ENCODE measurements around the gene STIM1. TPM values are rescaled to one million over a fixed set of nuclear protein-coding genes. Genes with fewer than 3 reads are reported as not detected.

The STIM1 gene
- total and polyA plus RNA-seq, 10 of the 15 experiments (the other 5 are each of a cell fraction or from before 2014, with no cell fraction given), result 8.6 to 57.7 (median 29.3) TPM

- Histone ChIP-seq H3K79me2 (ENCODE audit: control insufficient read depth, insufficient read depth, low read length) (no peaks in the 10 kb centered on the region; the same call in 1 of the 2 replicates), H3K36me3 (ENCODE audit: control insufficient read depth in 2 of 2, insufficient read depth in 2 of 2, low read length in 1 of 2) (no peaks in the 10 kb centered on the region), H3K27ac (ENCODE audit: control insufficient read depth, insufficient read depth) (no peak overlapping the region), H2AFZ (ENCODE audit: control insufficient read depth, low read depth, low read length) (no peak overlapping the region), H3K4me3 (no peak overlapping the region), H3K9me3 (replicated peaks; ENCODE audit: control insufficient read depth, insufficient read depth, low read length) (no peaks in the 10 kb centered on the region), H3K4me1 (ENCODE audit: control insufficient read depth, insufficient read depth, low read length) (peaks cover 12% of the 10 kb centered on the region), H4K20me1 (ENCODE audit: control insufficient read depth, insufficient read depth) (no peaks in the 10 kb centered on the region), H3K27me3 (replicated peaks in 1 of 2; ENCODE audit: control insufficient read depth in 2 of 2, insufficient read depth in 2 of 2, low read length in 1 of 2) (no peaks in the 10 kb centered on the region), H3K9ac (ENCODE audit: control insufficient read depth, insufficient read depth, low read length) (no peak overlapping the region), H3K4me2 (ENCODE audit: control insufficient read depth, insufficient read depth) (no peak overlapping the region)
- intact Hi-C loops (cut with micrococcal nuclease; ENCODE audit: unreplicated experiment) (loop anchor here (1.0 kb wide), 1 partner anchor 223 kb away; no protein-coding TSS in a partner anchor), in situ Hi-C loops (cut with MboI) (loop anchor here (5.0 to 25.0 kb wide), 2 partner anchors 218 to 538 kb away; partner anchors contain the start of gene TRIM21)
- CTCF ChIA-PET, result interaction anchor here (0.7 to 39.6 kb wide), 54 partner anchors 0 to 645 kb away, joined by 3 to 1047 read pairs (median 6); partner anchors contain the start of genes PGAP2, RHOG, RRM1 and STIM1
- SMC1A ChIA-PET (ENCODE audit: uncharacterized antibody, unreplicated experiment), result interaction anchor here (0.6 to 21.1 kb wide), 44 partner anchors 10 to 251 kb away, joined by 3 to 805 read pairs (median 5); partner anchors contain the start of genes NUP98, PGAP2, RHOG and RRM1
- POLR2A ChIA-PET, result interaction anchor here (0.9 to 13.2 kb wide), 7 partner anchors 9 to 247 kb away, joined by 3 to 242 read pairs (median 4); partner anchors contain the start of gene RHOG
- ATAC-seq (peak; percentile 80), DNase-seq (ENCODE audit: low read depth, low spot score) (no peak), FAIRE-seq (peak; percentile 84)
- 59% methylated on average over 10 of the region's 10 CpGs for WGBS (ENCODE audit: insufficient coverage, insufficient replicate concordance, low lambda C conversion rate, missing lambda C conversion rate)
- no TSS peak for BruUV-seq (replicated peaks)
- RAD21 ChIA-PET (ENCODE audit: unreplicated experiment), result interaction anchor here (0.8 to 16.5 kb wide), 37 partner anchors 10 to 338 kb away, joined by 3 to 605 read pairs (median 5); partner anchors contain the start of genes PGAP2 and RHOG
- TF ChIP-seq ETV6 (conservative IDR thresholded peaks at IDR 0.05 in 1 of 2, IDR thresholded peaks at IDR 0.05 in 1 of 2; ENCODE audit: borderline replicate concordance in 1 of 2, low read depth in 1 of 2), result no peak
- no peak for TF ChIP-seq MXI1 (IDR thresholded peaks at IDR 0.05; ENCODE audit: low read depth, low read length)
- no peak for TF ChIP-seq ZNF384 (IDR thresholded peaks at IDR 0.05; ENCODE audit: borderline replicate concordance, low read depth, low read length)
- TF ChIP-seq EGR1 (IDR thresholded peaks at IDR 0.05; ENCODE audit: borderline replicate concordance in 1 of 2, low read depth in 2 of 2, low read length in 2 of 2), result no peak
- TF ChIP-seq RB1 (IDR thresholded peaks at IDR 0.05; ENCODE audit: borderline replicate concordance), result no peak
- no peak for TF ChIP-seq RAD51 (IDR thresholded peaks at IDR 0.05)
- no peak for TF ChIP-seq NRF1 (conservative IDR thresholded peaks at IDR 0.05; ENCODE audit: low read depth, low read length)
- TF ChIP-seq SMC3 (IDR thresholded peaks at IDR 0.05; ENCODE audit: borderline replicate concordance, low read length), result peak; percentile 88
- no peak for TF ChIP-seq NR2C1 (IDR thresholded peaks at IDR 0.05)
- no peak for TF ChIP-seq CBFB (IDR thresholded peaks at IDR 0.05; ENCODE audit: low read depth)
- TF ChIP-seq BMI1 (IDR thresholded peaks at IDR 0.05; ENCODE audit: borderline replicate concordance), result no peak
- TF ChIP-seq PKNOX1 (IDR thresholded peaks at IDR 0.05), result no peak
- TF ChIP-seq RUNX3 (IDR thresholded peaks at IDR 0.05; ENCODE audit: low read length), result no peak
- no peak for TF ChIP-seq HCFC1 (IDR thresholded peaks at IDR 0.05; ENCODE audit: low read length)
- peak; percentile 75 for TF ChIP-seq RAD21 (IDR thresholded peaks at IDR 0.05; ENCODE audit: insufficient read depth, low read depth, low read length)
- peak; percentile 58 to 74 (median 67) for TF ChIP-seq CTCF (IDR thresholded peaks at IDR 0.05 in 2 of 3, conservative IDR thresholded peaks at IDR 0.05 in 1 of 3; ENCODE audit: control insufficient read depth in 2 of 3, extremely low read depth in 1 of 3, insufficient read depth in 1 of 3, low read depth in 3 of 3, low read length in 3 of 3)
- TF ChIP-seq EP300 (IDR thresholded peaks at IDR 0.05; ENCODE audit: borderline replicate concordance in 1 of 2, control insufficient read depth in 1 of 2, low read depth in 2 of 2, low read length in 2 of 2), result no peak
- 0 out of 2 replicates have a peak, but pooled peaks have one; percentile 34 for TF ChIP-seq RELB (IDR thresholded peaks at IDR 0.05; ENCODE audit: low read depth)
- TF ChIP-seq FOXK2 (IDR thresholded peaks at IDR 0.05), result no peak
These were observed 6.1 kb upstream of the STIM1 start for GRCh38 chr11:3849297-3849874.

Measured in GM12878 (cell line).